ENCODE data around the gene BAZ2B. TPM values are rescaled to one million over a fixed set of nuclear protein-coding genes. Genes with fewer than 3 reads are reported as not detected.

BAZ2B gene
- polyA plus RNA-seq, 1 of the 3 experiments (the other 2 are of a cell fraction) = 10.2 TPM

DNA sequence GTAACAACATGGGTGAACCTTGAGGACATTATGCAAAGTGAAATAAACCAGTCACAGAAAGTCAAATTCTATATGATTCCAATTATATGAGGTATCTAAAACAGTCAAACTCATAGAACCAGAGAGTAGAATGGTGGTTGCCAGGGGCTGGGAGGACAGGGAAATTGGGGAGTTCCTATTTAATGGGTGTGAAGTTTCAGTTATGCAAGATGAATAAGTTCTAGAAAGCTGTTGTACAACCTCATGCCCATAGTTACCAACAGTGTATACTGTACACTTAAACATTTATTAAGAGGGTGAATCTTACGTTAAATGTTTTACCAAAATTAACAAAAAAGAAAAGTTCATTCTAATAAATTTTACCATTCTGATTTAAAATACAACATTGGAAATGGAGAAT is 237.2 kb downstream of the BAZ2B start:
- Histone ChIP-seq H3K4me3 (ENCODE audit: low read depth in 2 of 2, low read length in 1 of 2) (no peak overlapping the region), H2AFZ (ENCODE audit: low read depth) (no peak overlapping the region), H3K9me2 (no peaks in the 10 kb centered on the region), H3K4me1 (ENCODE audit: control insufficient read depth in 1 of 2, insufficient read depth in 2 of 2, low read depth in 1 of 2, low read length in 1 of 2) (no peaks in the 10 kb centered on the region), H3K79me2 (ENCODE audit: insufficient read depth) (no peaks in the 10 kb centered on the region), H3K9ac (no peak overlapping the region), H4K20me1 (ENCODE audit: insufficient read depth) (no peaks in the 10 kb centered on the region), H3K4me2 (no peak overlapping the region), H3F3A (replicated peaks; ENCODE audit: insufficient read depth) (no peaks in the 10 kb centered on the region), H3K27ac (ENCODE audit: low read depth in 2 of 2, low read length in 1 of 2) (no peak overlapping the region), H3K27me3 (ENCODE audit: insufficient read depth) (no peaks in the 10 kb centered on the region), H3K9me3 (no peaks in the 10 kb centered on the region), H3K36me3 (replicated peaks in 1 of 2; ENCODE audit: control insufficient read depth in 1 of 2, insufficient read depth in 2 of 2, low read length in 1 of 2) (peaks cover 30 to 38% of the 10 kb centered on the region in 2 experiments)
- TF ChIP-seq NRF1 (IDR thresholded peaks at IDR 0.05; ENCODE audit: low read depth, low read length) (no peak), MEF2A (IDR thresholded peaks at IDR 0.05; ENCODE audit: borderline replicate concordance, low read depth) (no peak), FOXM1 (IDR thresholded peaks at IDR 0.05; ENCODE audit: low read depth) (no peak), RCOR1 (IDR thresholded peaks at IDR 0.05; ENCODE audit: low read length) (no peak)
- TF ChIP-seq, protein P1, sequence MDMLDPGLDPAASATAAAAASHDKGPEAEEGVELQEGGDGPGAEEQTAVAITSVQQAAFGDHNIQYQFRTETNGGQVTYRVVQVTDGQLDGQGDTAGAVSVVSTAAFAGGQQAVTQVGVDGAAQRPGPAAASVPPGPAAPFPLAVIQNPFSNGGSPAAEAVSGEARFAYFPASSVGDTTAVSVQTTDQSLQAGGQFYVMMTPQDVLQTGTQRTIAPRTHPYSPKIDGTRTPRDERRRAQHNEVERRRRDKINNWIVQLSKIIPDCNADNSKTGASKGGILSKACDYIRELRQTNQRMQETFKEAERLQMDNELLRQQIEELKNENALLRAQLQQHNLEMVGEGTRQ (IDR thresholded peaks at IDR 0.05; ENCODE audit: borderline replicate concordance, low read depth, low read length) = no peak
- ChIA-PET CTCF (interaction anchor here (0.6 kb wide), 1 partner anchor 55 kb away, joined by 3 read pairs; no protein-coding TSS in a partner anchor), POLR2A (no interaction called here)
- DNase-seq = no peak
- WGBS (ENCODE audit: low lambda C conversion rate) = 7% methylated on average over 1 of the region's 1 CpG

DNA sequence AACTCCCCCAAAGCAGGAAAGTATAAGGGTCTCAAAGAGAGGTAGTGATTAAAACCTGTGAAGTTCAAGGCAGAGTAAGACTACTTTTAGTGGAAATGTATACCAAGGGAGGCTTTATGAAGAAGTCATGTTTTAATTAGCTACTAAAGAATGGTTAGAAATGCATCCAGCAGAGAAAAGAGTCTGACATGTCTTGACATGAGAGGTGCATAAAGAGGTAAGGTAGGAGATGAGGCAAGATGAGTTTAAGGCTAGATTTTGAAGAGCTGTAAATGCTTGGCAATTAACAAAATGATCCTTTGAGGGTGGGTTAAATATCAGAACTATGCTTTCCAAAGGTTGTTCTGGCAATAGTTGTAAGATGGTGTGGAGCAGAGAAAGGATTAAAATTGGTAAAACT is 241.1 kb downstream of the BAZ2B start:
- Histone ChIP-seq H3K79me2 (ENCODE audit: insufficient read depth) (no peaks in the 10 kb centered on the region), H3K4me2 (no peak overlapping the region), H3K4me1 (ENCODE audit: control insufficient read depth in 1 of 2, insufficient read depth in 2 of 2, low read depth in 1 of 2, low read length in 1 of 2) (no peaks in the 10 kb centered on the region), H3K9me3 (no peaks in the 10 kb centered on the region), H3K9ac (no peak overlapping the region), H4K20me1 (ENCODE audit: insufficient read depth) (no peaks in the 10 kb centered on the region), H3K36me3 (replicated peaks in 1 of 2; ENCODE audit: control insufficient read depth in 1 of 2, insufficient read depth in 2 of 2, low read length in 1 of 2) (peaks cover 20 to 37% of the 10 kb centered on the region in 2 experiments), H3K9me2 (no peaks in the 10 kb centered on the region), H3F3A (replicated peaks; ENCODE audit: insufficient read depth) (no peaks in the 10 kb centered on the region), H3K4me3 (ENCODE audit: low read depth in 2 of 2, low read length in 1 of 2) (no peak overlapping the region), H2AFZ (ENCODE audit: low read depth) (no peak overlapping the region), H3K27me3 (ENCODE audit: insufficient read depth) (no peaks in the 10 kb centered on the region), H3K27ac (ENCODE audit: low read depth in 2 of 2, low read length in 1 of 2) (no peak overlapping the region)
- no peak for DNase-seq
- ChIA-PET POLR2A (no interaction called here), CTCF (interaction anchor here (0.8 to 2.0 kb wide), 3 partner anchors 23 to 337 kb away, joined by 3 to 4 read pairs (median 4); partner anchors contain the start of gene MARCHF7)
- TF ChIP-seq, protein P1 (IDR thresholded peaks at IDR 0.05; ENCODE audit: borderline replicate concordance, low read depth, low read length) = no peak
- TF ChIP-seq CHD2 (IDR thresholded peaks at IDR 0.05; ENCODE audit: low read length, partially characterized antibody) (no peak), MXI1 (IDR thresholded peaks at IDR 0.05; ENCODE audit: low read depth, low read length) (no peak), GABPA (IDR thresholded peaks at IDR 0.05; ENCODE audit: low read depth) (no peak), ELF1 (IDR thresholded peaks at IDR 0.05) (no peak), GATA2 (CRISPR knock-in tag; IDR thresholded peaks at IDR 0.05) (no peak), RXRA (IDR thresholded peaks at IDR 0.05; ENCODE audit: borderline replicate concordance, low read depth) (no peak), MEF2A (IDR thresholded peaks at IDR 0.05; ENCODE audit: borderline replicate concordance, low read depth) (no peak), EZH2phosphoT487 (IDR thresholded peaks at IDR 0.05; ENCODE audit: borderline replicate concordance, low read depth) (no peak), FOXM1 (IDR thresholded peaks at IDR 0.05; ENCODE audit: low read depth) (no peak)
- TF ChIP-seq, protein P2, sequence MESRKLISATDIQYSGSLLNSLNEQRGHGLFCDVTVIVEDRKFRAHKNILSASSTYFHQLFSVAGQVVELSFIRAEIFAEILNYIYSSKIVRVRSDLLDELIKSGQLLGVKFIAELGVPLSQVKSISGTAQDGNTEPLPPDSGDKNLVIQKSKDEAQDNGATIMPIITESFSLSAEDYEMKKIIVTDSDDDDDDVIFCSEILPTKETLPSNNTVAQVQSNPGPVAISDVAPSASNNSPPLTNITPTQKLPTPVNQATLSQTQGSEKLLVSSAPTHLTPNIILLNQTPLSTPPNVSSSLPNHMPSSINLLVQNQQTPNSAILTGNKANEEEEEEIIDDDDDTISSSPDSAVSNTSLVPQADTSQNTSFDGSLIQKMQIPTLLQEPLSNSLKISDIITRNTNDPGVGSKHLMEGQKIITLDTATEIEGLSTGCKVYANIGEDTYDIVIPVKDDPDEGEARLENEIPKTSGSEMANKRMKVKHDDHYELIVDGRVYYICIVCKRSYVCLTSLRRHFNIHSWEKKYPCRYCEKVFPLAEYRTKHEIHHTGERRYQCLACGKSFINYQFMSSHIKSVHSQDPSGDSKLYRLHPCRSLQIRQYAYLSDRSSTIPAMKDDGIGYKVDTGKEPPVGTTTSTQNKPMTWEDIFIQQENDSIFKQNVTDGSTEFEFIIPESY (IDR thresholded peaks at IDR 0.05; ENCODE audit: borderline replicate concordance, low read depth) = no peak
- TF ChIP-seq, protein P3, sequence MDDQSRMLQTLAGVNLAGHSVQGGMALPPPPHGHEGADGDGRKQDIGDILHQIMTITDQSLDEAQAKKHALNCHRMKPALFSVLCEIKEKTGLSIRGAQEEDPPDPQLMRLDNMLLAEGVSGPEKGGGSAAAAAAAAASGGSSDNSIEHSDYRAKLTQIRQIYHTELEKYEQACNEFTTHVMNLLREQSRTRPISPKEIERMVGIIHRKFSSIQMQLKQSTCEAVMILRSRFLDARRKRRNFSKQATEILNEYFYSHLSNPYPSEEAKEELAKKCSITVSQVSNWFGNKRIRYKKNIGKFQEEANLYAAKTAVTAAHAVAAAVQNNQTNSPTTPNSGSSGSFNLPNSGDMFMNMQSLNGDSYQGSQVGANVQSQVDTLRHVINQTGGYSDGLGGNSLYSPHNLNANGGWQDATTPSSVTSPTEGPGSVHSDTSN (IDR thresholded peaks at IDR 0.05) = no peak
- TF ChIP-seq, protein P4, sequence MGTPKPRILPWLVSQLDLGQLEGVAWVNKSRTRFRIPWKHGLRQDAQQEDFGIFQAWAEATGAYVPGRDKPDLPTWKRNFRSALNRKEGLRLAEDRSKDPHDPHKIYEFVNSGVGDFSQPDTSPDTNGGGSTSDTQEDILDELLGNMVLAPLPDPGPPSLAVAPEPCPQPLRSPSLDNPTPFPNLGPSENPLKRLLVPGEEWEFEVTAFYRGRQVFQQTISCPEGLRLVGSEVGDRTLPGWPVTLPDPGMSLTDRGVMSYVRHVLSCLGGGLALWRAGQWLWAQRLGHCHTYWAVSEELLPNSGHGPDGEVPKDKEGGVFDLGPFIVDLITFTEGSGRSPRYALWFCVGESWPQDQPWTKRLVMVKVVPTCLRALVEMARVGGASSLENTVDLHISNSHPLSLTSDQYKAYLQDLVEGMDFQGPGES (IDR thresholded peaks at IDR 0.05; ENCODE audit: low read depth, low read length) = no peak
- TF ChIP-seq, protein P5, sequence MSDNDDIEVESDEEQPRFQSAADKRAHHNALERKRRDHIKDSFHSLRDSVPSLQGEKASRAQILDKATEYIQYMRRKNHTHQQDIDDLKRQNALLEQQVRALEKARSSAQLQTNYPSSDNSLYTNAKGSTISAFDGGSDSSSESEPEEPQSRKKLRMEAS (IDR thresholded peaks at IDR 0.05; ENCODE audit: low read depth) = no peak
- TF ChIP-seq, protein P6, sequence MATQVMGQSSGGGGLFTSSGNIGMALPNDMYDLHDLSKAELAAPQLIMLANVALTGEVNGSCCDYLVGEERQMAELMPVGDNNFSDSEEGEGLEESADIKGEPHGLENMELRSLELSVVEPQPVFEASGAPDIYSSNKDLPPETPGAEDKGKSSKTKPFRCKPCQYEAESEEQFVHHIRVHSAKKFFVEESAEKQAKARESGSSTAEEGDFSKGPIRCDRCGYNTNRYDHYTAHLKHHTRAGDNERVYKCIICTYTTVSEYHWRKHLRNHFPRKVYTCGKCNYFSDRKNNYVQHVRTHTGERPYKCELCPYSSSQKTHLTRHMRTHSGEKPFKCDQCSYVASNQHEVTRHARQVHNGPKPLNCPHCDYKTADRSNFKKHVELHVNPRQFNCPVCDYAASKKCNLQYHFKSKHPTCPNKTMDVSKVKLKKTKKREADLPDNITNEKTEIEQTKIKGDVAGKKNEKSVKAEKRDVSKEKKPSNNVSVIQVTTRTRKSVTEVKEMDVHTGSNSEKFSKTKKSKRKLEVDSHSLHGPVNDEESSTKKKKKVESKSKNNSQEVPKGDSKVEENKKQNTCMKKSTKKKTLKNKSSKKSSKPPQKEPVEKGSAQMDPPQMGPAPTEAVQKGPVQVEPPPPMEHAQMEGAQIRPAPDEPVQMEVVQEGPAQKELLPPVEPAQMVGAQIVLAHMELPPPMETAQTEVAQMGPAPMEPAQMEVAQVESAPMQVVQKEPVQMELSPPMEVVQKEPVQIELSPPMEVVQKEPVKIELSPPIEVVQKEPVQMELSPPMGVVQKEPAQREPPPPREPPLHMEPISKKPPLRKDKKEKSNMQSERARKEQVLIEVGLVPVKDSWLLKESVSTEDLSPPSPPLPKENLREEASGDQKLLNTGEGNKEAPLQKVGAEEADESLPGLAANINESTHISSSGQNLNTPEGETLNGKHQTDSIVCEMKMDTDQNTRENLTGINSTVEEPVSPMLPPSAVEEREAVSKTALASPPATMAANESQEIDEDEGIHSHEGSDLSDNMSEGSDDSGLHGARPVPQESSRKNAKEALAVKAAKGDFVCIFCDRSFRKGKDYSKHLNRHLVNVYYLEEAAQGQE (IDR thresholded peaks at IDR 0.05; ENCODE audit: low read depth, low read length) = no peak
